ENCODE data around the gene PTX4.
A peak's percentile ranks its signal among the peaks of the same experiment; 100 is the strongest.

The PTX4 gene

DNA sequence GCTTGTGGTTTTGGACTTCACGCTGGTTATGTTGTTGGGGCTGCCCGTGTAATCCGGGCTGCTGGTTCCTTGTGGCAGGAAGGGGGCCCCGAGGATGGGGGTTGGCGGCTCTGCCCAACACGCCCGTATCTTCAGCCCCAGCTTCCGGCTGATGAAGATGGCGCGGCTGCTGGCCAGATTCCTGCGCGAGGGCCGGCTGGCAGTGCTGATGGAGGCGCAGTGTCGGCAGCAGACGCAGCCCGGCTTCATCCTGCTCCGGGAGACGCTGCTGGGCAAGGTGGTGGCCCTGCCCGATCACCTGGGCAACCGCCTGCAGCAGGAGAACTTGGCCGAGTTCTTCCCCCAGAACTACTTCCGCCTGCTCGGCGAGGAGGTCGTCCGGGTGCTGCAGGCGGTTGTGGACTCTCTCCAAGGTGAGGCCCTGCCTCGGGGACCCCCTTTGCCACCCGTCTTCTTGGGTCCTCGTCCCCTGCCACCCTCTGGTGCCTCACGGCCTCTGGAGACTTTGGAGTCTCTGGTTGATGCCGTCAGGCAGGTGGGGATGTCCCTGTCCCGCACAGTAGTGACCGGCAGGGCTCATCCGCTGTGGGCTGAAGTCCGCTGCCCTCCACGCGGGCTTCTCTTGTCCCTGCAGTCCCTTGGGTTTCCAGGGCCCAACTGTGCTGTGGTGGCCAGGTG, 6.6 kb upstream of the PTX4 start:
- peaks cover 28% of the 10 kb centered on the region for H3K36me3 ChIP-seq (ENCODE audit: control insufficient read depth, low read depth, low read length)
- no peaks in the 10 kb centered on the region for H3K9me3 ChIP-seq (ENCODE audit: control insufficient read depth, low read depth, low read length)
- H3K9ac ChIP-seq (ENCODE audit: low read length), result no peak overlapping the region
- H3K4me1 ChIP-seq (ENCODE audit: control insufficient read depth, low read depth, low read length), result no peaks in the 10 kb centered on the region
- no peaks in the 10 kb centered on the region for H3K27me3 ChIP-seq (ENCODE audit: control insufficient read depth, insufficient read depth, low read length)
- H3K4me3 ChIP-seq (ENCODE audit: low read length), result no peak overlapping the region
- H3K27ac ChIP-seq (ENCODE audit: low read length), result no peak overlapping the region

DNA sequence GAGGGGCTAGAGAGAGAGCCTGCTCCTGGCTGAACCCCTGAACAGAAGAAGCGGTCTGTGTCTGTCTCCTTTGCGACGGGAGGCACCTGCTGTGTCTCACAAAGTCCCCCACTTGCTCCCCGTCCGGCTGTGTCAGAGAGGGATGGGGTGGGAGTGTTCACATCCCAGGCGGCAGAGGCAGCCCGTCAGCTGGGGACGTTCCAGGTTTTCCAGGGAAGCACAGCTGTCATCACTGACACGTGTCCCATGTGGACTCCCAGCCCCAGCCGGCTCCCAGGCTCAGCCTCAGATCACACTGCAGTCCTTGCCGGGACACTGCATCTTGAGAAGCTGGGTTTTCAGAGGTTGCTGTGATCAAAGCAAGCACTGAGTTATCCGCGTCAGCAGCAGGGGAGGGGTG, 6.0 kb upstream of the PTX4 start:
- no peak overlapping the region for H3K9ac ChIP-seq (ENCODE audit: low read length)
- no peaks in the 10 kb centered on the region for H3K27me3 ChIP-seq (ENCODE audit: control insufficient read depth, insufficient read depth, low read length)
- H3K27ac ChIP-seq (ENCODE audit: low read length), result no peak overlapping the region
- H3K4me3 ChIP-seq (ENCODE audit: low read length), result no peak overlapping the region
- H3K36me3 ChIP-seq (ENCODE audit: control insufficient read depth, low read depth, low read length), result peaks cover 23% of the 10 kb centered on the region
- no peaks in the 10 kb centered on the region for H3K4me1 ChIP-seq (ENCODE audit: control insufficient read depth, low read depth, low read length)
- H3K9me3 ChIP-seq (ENCODE audit: control insufficient read depth, low read depth, low read length), result no peaks in the 10 kb centered on the region

DNA sequence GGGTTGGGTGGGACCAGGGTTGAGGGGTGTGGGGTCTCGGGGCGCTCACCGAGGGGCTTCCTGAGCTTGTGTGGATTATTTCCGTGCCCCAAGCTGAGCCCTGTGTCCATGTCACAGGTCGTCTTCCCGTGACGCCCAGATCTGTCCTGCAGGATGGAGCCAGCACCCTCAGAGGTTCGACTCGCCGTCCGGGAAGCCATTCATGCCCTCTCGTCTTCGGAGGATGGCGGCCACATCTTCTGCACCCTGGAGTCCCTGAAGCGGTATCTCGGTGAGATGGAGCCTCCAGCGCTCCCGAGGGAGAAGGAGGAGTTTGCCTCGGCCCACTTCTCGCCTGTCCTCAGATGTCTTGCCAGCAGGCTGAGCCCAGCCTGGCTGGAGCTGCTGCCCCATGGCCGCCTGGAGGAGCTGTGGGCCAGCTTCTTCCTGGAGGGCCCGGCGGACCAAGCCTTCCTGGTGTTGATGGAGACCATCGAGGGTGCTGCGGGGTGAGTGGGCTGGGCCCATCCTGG, 5.4 kb upstream of the PTX4 start:
- Histone ChIP-seq H3K27ac (ENCODE audit: low read length) (no peak overlapping the region), H3K27me3 (ENCODE audit: control insufficient read depth, insufficient read depth, low read length) (no peaks in the 10 kb centered on the region), H3K4me3 (ENCODE audit: low read length) (peak overlapping the region; percentile 84), H3K36me3 (ENCODE audit: control insufficient read depth, low read depth, low read length) (peaks cover 20% of the 10 kb centered on the region), H3K4me1 (ENCODE audit: control insufficient read depth, low read depth, low read length) (no peaks in the 10 kb centered on the region), H3K9ac (ENCODE audit: low read length) (peak overlapping the region; percentile 83), H3K9me3 (ENCODE audit: control insufficient read depth, low read depth, low read length) (no peaks in the 10 kb centered on the region)

DNA sequence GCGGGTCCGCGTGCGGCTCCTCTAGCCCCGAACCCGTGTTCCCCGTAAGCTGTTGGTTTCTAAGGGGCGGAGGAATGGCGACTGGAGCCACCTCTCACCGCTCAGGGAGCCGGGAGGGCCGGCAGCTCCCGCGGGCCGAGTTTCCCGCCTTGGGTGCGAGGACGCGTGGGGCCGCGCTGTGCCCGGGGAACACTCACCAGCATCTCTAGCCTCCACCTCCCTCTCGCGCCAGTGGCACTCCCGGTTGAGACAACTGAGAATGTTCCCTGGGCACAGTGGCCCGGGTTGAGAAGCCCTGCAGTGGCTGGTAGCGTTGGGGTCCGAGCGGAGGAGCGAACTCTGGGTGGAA, 5.0 kb upstream of the PTX4 start:
- Histone ChIP-seq H3K27me3 (ENCODE audit: control insufficient read depth, insufficient read depth, low read length) (no peaks in the 10 kb centered on the region), H3K27ac (ENCODE audit: low read length) (peak overlapping the region; percentile 75)

DNA sequence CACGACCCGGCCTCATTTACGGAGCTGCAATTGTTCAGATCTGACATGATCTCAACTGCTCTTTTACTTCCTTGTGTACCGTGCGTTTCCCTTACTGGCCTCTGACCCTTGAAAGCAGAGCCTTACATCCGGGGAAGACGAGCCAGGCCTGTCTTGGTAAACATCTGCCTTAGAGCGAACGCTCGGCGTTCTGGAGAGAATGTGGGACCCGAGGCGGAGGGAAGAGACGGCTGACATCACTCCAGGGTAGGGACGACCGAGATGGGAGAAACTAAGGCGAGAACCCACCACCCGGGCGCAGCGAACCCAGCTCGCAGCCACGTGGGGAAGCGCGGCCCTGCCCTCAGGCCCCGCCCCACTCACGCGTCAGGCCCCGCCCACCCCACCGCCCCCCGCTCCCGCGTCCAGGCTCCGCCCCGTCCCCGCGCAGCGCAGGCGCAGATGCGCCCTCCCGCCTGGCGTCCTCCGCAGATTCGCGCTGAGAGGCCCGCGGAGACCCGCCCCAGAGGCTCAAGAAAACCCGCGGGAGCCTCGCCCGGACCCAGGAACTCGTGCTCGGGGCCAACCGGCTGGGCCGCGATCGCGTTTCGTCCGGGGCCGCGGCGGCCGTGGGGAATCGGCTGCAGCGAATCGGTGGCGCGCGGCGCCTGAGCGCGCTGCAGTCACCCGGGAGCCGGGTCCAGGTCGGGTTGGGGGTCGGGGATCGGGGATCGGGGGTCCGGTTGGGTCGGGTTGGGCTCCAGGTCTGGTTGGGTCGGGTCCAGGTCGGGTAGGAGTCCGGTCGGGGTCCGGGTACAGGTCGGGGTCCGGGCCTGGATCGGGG, 4.4 kb upstream of the PTX4 start, which contains the start of gene TELO2:
Gene TELO2, plus strand, starts transcription at position 438 of the 823 bp plus-strand sequence. CDS start 922 bp downstream, outside the sequence.
- Histone ChIP-seq H3K27me3 (ENCODE audit: control insufficient read depth, insufficient read depth, low read length) (no peaks in the 10 kb centered on the region), H3K36me3 (ENCODE audit: control insufficient read depth, low read depth, low read length) (peaks cover 16% of the 10 kb centered on the region), H3K4me1 (ENCODE audit: control insufficient read depth, low read depth, low read length) (no peaks in the 10 kb centered on the region), H3K27ac (ENCODE audit: low read length) (peak within 1 kb of the TSS; percentile 75), H3K9me3 (ENCODE audit: control insufficient read depth, low read depth, low read length) (no peaks in the 10 kb centered on the region), H3K9ac (ENCODE audit: low read length) (peak within 1 kb of the TSS; percentile 83), H3K4me3 (ENCODE audit: low read length) (peak within 1 kb of the TSS; percentile 84)

More for the DNA sequence above, 5.0 kb upstream of the PTX4 start:
- Histone ChIP-seq H3K4me1 (ENCODE audit: control insufficient read depth, low read depth, low read length) (no peaks in the 10 kb centered on the region), H3K4me3 (ENCODE audit: low read length) (peak overlapping the region; percentile 84), H3K9me3 (ENCODE audit: control insufficient read depth, low read depth, low read length) (no peaks in the 10 kb centered on the region), H3K9ac (ENCODE audit: low read length) (peak overlapping the region; percentile 83), H3K36me3 (ENCODE audit: control insufficient read depth, low read depth, low read length) (peaks cover 18% of the 10 kb centered on the region)

DNA sequence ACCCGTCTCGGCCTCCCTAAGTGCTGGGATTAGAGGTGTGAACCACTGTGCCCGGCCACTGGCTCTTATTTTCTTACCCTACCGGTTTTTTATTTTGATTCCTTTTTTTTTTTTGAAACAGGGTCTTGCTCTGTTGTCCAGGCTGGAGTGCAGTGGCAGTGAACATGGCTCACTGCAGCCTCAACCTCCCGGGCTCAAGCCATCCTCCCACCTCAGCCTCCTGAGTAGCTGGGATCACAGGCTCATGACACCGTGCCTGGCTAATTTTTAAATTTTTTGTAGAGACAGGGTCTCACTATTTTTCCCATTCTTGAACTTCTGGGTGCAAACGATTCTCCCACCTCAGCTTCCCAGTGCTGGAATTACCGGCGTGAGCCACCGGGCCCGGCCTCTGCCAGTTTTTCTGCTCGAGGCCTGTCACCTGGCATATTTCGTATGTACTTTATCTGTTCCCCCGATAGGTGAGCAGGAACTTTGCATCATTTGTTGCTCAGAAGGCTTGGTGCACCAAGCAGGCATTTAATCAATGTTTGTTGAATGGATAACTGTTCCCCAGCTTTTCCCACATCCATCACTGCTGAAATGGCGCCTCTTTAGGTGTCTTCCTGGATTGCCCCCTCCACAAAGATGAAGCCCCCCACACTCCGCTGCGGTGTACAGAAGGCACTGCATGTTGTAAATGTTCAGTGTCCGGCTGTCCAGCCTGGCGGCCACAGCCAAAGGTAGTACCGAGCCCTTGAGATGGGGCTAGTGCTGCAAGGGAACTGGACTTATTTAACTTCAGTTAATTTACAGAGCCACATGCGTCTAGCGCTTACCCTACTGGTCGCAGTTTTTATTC, 3.6 kb upstream of the PTX4 start:
- no peak overlapping the region for H3K27ac ChIP-seq (ENCODE audit: low read length)
- no peaks in the 10 kb centered on the region for H3K4me1 ChIP-seq (ENCODE audit: control insufficient read depth, low read depth, low read length)
- H3K4me3 ChIP-seq (ENCODE audit: low read length), result peak overlapping the region; percentile 84
- peaks cover 9% of the 10 kb centered on the region for H3K36me3 ChIP-seq (ENCODE audit: control insufficient read depth, low read depth, low read length)
- no peaks in the 10 kb centered on the region for H3K9me3 ChIP-seq (ENCODE audit: control insufficient read depth, low read depth, low read length)
- no peaks in the 10 kb centered on the region for H3K27me3 ChIP-seq (ENCODE audit: control insufficient read depth, insufficient read depth, low read length)
- H3K9ac ChIP-seq (ENCODE audit: low read length), result peak overlapping the region; percentile 83

DNA sequence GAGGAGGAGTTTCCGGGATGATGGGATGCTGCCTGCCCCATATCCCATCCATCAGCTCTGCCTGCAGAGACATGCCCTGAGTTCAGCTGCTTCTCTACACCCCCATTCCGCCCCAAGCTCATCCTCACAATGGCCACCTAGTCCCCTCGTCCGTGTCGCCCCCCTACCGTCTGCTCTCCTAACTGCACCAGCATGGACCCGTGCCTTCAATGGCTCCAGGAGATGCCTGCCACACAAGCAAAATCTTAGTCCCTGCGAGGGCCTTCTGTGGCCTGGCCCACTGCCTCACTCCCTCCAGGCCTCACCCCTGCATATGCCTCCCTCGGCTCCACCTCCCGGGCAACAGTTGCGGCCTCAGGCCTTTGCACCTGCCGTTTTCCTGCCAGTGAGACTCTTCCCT, 2.6 kb upstream of the PTX4 start:
- H3K36me3 ChIP-seq (ENCODE audit: control insufficient read depth, low read depth, low read length), result peaks cover 9% of the 10 kb centered on the region
- H3K27me3 ChIP-seq (ENCODE audit: control insufficient read depth, insufficient read depth, low read length), result no peaks in the 10 kb centered on the region
- H3K4me3 ChIP-seq (ENCODE audit: low read length), result no peak overlapping the region
- H3K9ac ChIP-seq (ENCODE audit: low read length), result no peak overlapping the region
- no peaks in the 10 kb centered on the region for H3K4me1 ChIP-seq (ENCODE audit: control insufficient read depth, low read depth, low read length)
- no peak overlapping the region for H3K27ac ChIP-seq (ENCODE audit: low read length)
- no peaks in the 10 kb centered on the region for H3K9me3 ChIP-seq (ENCODE audit: control insufficient read depth, low read depth, low read length)

DNA sequence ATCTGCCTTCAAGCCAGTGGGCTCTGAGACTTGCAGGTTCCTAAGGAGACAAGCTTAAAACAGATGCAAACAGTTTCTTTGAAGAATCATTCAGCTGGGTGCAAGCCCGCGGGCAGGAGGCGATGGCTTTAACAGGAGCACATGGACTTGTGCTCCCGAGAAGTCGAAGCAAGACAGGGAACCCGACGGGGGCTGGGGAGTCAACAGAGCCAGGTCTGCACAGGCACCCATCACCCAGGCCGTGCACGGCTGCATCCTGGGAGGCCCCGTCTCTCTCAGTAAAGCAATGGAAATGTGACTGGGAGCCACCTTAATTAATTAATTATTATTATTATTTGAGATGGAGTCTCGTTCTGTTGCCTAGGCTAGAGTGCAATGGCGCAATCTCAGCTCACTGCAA, 333 bp upstream of the PTX4 start:
- H3K27ac ChIP-seq (ENCODE audit: low read length), result no peak overlapping the region
- H3K36me3 ChIP-seq (ENCODE audit: control insufficient read depth, low read depth, low read length), result no peaks in the 10 kb centered on the region
- no peak overlapping the region for H3K4me3 ChIP-seq (ENCODE audit: low read length)
- H3K9me3 ChIP-seq (ENCODE audit: control insufficient read depth, low read depth, low read length), result no peaks in the 10 kb centered on the region
- no peaks in the 10 kb centered on the region for H3K4me1 ChIP-seq (ENCODE audit: control insufficient read depth, low read depth, low read length)
- H3K9ac ChIP-seq (ENCODE audit: low read length), result no peak overlapping the region
- H3K27me3 ChIP-seq (ENCODE audit: control insufficient read depth, insufficient read depth, low read length), result peaks cover 1% of the 10 kb centered on the region

DNA sequence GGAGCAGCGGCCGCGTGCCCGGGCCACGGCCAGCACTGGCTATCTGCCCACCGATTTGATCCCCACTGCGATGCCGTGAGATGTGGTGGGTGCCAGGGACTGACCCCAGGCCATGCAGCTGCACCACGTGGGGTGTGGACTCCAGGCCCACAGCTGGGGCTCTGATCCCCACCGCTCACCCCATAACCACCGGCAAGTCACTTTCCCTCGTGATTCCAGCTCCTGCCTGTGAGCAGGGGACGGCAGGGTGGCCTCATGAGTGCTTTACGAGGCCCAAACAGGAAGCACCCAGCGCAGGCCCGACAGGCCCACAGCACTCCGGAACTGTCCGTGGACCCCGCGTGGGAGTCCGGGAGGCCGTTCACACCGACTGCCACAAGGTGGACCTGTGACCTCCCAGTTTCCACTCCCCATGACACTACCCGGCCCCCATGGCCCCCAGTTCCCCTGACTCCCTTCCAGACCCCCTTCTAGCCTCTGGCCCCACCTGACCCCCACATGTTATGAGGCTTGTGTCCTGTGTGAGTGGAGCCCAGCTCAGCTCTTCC, 616 bp downstream of the PTX4 start:
- Histone ChIP-seq H3K9ac (ENCODE audit: low read length) (no peak overlapping the region), H3K9me3 (ENCODE audit: control insufficient read depth, low read depth, low read length) (no peaks in the 10 kb centered on the region), H3K4me3 (ENCODE audit: low read length) (no peak overlapping the region), H3K4me1 (ENCODE audit: control insufficient read depth, low read depth, low read length) (no peaks in the 10 kb centered on the region), H3K27me3 (ENCODE audit: control insufficient read depth, insufficient read depth, low read length) (peaks cover 11% of the 10 kb centered on the region), H3K36me3 (ENCODE audit: control insufficient read depth, low read depth, low read length) (no peaks in the 10 kb centered on the region), H3K27ac (ENCODE audit: low read length) (no peak overlapping the region)

DNA sequence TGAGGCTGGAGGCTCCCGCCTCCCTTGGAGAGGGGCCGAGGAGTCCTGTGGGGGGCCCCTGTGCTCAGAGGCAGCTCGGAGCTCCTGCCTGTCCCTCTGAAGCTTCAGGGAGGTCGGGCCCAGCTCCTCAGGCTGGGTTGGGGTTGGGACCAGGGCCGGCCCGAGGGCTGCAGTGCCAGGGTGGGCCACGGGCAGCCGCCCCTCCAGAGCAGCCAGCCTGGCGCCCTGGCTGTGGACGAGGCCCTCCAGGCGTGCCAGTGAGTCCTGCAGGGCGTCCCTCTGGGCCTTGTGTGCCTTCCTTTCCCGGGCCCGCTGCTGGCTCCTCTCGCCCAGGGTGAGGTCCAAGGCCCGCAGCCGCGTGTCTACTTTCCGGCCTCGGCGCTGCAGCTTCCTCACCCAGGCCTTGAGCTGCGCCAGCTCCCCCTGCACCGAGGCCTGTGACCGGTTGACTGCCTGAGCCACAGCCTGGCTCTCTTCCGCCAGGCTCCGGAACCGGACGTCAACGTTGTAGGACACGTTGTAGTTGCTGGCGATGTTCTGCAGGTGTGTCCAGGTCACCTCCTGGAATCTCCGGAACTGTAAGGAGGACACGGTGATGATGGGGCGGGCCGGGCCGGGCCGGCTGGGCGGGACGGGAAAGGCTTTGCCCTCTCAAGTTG, 1.2 kb downstream of the PTX4 start:
- Histone ChIP-seq H3K36me3 (ENCODE audit: control insufficient read depth, low read depth, low read length) (no peaks in the 10 kb centered on the region), H3K9me3 (ENCODE audit: control insufficient read depth, low read depth, low read length) (no peaks in the 10 kb centered on the region), H3K9ac (ENCODE audit: low read length) (no peak overlapping the region), H3K4me1 (ENCODE audit: control insufficient read depth, low read depth, low read length) (no peaks in the 10 kb centered on the region), H3K27me3 (ENCODE audit: control insufficient read depth, insufficient read depth, low read length) (peaks cover 11% of the 10 kb centered on the region), H3K27ac (ENCODE audit: low read length) (no peak overlapping the region), H3K4me3 (ENCODE audit: low read length) (no peak overlapping the region)
